ENCODE results near the gene CYSTM1.

CYSTM1 gene

GRCh38 chr5:140174465-140175366 lies at the start of gene CYSTM1:
Gene CYSTM1 (plus strand): TSS chr5:140175188. CDS start chr5:140194466, 19,278 bp downstream.
- peak within 1 kb of the TSS; percentile 99 to 100 for H3K27ac ChIP-seq (ENCODE audit: low read depth in 2 of 2, low read length in 2 of 2)
- H3K27me3 ChIP-seq (ENCODE audit: control insufficient read depth in 2 of 2, insufficient read depth in 2 of 2, low read length in 2 of 2): no peaks in the 10 kb centered on the region
- peak within 1 kb of the TSS; percentile 93 to 94 for H3K9ac ChIP-seq (ENCODE audit: low read depth in 1 of 2, low read length in 2 of 2)
- peak within 1 kb of the TSS; percentile 74 to 90 for H3K4me3 ChIP-seq (ENCODE audit: low read length in 2 of 2)
- no peaks in the 10 kb centered on the region for H3K9me3 ChIP-seq (ENCODE audit: control insufficient read depth in 2 of 2, low read length in 2 of 2)
- peaks cover 17 to 20% of the 10 kb centered on the region in 2 donors for H3K4me1 ChIP-seq (ENCODE audit: control insufficient read depth in 2 of 2, insufficient read depth in 2 of 2, low read length in 2 of 2)
- no peaks in the 10 kb centered on the region for H3K36me3 ChIP-seq (ENCODE audit: control insufficient read depth in 2 of 2, insufficient read depth in 2 of 2, low read length in 2 of 2)

GRCh38 chr5:140125637-140126036 lies 49.4 kb upstream of the CYSTM1 start, which contains the start of gene IGIP:
Gene IGIP (plus strand): TSS chr5:140125937. CDS start chr5:140128477, 2,540 bp downstream.
- H3K9me3 ChIP-seq (ENCODE audit: control insufficient read depth in 2 of 2, low read length in 2 of 2): no peaks in the 10 kb centered on the region
- no peaks in the 10 kb centered on the region for H3K4me1 ChIP-seq (ENCODE audit: control insufficient read depth in 2 of 2, insufficient read depth in 2 of 2, low read length in 2 of 2)
- no peaks in the 10 kb centered on the region for H3K27me3 ChIP-seq (ENCODE audit: control insufficient read depth in 2 of 2, insufficient read depth in 2 of 2, low read length in 2 of 2)
- no peak within 1 kb of the TSS for H3K9ac ChIP-seq (ENCODE audit: low read depth in 1 of 2, low read length in 2 of 2)
- H3K36me3 ChIP-seq (ENCODE audit: control insufficient read depth in 2 of 2, insufficient read depth in 2 of 2, low read length in 2 of 2): no peaks in the 10 kb centered on the region
- H3K27ac ChIP-seq (ENCODE audit: low read depth in 2 of 2, low read length in 2 of 2): no peak within 1 kb of the TSS
- no peak within 1 kb of the TSS for H3K4me3 ChIP-seq (ENCODE audit: low read length in 2 of 2)

- Histone ChIP-seq H3K9ac (ENCODE audit: low read depth in 1 of 2, low read length in 2 of 2) (no peak overlapping the region), H3K27ac (ENCODE audit: low read depth in 2 of 2, low read length in 2 of 2) (no peak overlapping the region), H3K36me3 (ENCODE audit: control insufficient read depth in 2 of 2, insufficient read depth in 2 of 2, low read length in 2 of 2) (no peaks in the 10 kb centered on the region), H3K27me3 (ENCODE audit: control insufficient read depth in 2 of 2, insufficient read depth in 2 of 2, low read length in 2 of 2) (no peaks in the 10 kb centered on the region), H3K9me3 (ENCODE audit: control insufficient read depth in 2 of 2, low read length in 2 of 2) (no peaks in the 10 kb centered on the region), H3K4me1 (ENCODE audit: control insufficient read depth in 2 of 2, insufficient read depth in 2 of 2, low read length in 2 of 2) (no peaks in the 10 kb centered on the region), H3K4me3 (ENCODE audit: low read length in 2 of 2) (no peak overlapping the region)
Measured at GRCh38 chr5:140126315-140127012, 48.5 kb upstream of the CYSTM1 start.

GRCh38 chr5:140128376-140128775 lies 46.6 kb upstream of the CYSTM1 start:
- no peaks in the 10 kb centered on the region for H3K4me1 ChIP-seq (ENCODE audit: control insufficient read depth in 2 of 2, insufficient read depth in 2 of 2, low read length in 2 of 2)
- H3K27ac ChIP-seq (ENCODE audit: low read depth in 2 of 2, low read length in 2 of 2): no peak overlapping the region
- no peak overlapping the region for H3K9ac ChIP-seq (ENCODE audit: low read depth in 1 of 2, low read length in 2 of 2)
- H3K27me3 ChIP-seq (ENCODE audit: control insufficient read depth in 2 of 2, insufficient read depth in 2 of 2, low read length in 2 of 2): no peaks in the 10 kb centered on the region
- no peaks in the 10 kb centered on the region for H3K36me3 ChIP-seq (ENCODE audit: control insufficient read depth in 2 of 2, insufficient read depth in 2 of 2, low read length in 2 of 2)
- no peaks in the 10 kb centered on the region for H3K9me3 ChIP-seq (ENCODE audit: control insufficient read depth in 2 of 2, low read length in 2 of 2)
- no peak overlapping the region for H3K4me3 ChIP-seq (ENCODE audit: low read length in 2 of 2)

- H3K27me3 ChIP-seq (ENCODE audit: control insufficient read depth in 2 of 2, insufficient read depth in 2 of 2, low read length in 2 of 2): no peaks in the 10 kb centered on the region
- no peak overlapping the region for H3K9ac ChIP-seq (ENCODE audit: low read depth in 1 of 2, low read length in 2 of 2)
- no peaks in the 10 kb centered on the region for H3K9me3 ChIP-seq (ENCODE audit: control insufficient read depth in 2 of 2, low read length in 2 of 2)
- no peak overlapping the region for H3K4me3 ChIP-seq (ENCODE audit: low read length in 2 of 2)
- H3K27ac ChIP-seq (ENCODE audit: low read depth in 2 of 2, low read length in 2 of 2): no peak overlapping the region
- no peaks in the 10 kb centered on the region for H3K36me3 ChIP-seq (ENCODE audit: control insufficient read depth in 2 of 2, insufficient read depth in 2 of 2, low read length in 2 of 2)
- H3K4me1 ChIP-seq (ENCODE audit: control insufficient read depth in 2 of 2, insufficient read depth in 2 of 2, low read length in 2 of 2): no peaks in the 10 kb centered on the region
Measured at GRCh38 chr5:140130949-140131733, 43.8 kb upstream of the CYSTM1 start.

- no peak overlapping the region for H3K27ac ChIP-seq (ENCODE audit: low read depth in 2 of 2, low read length in 2 of 2)
Measured at GRCh38 chr5:140131967-140132409, 43.0 kb upstream of the CYSTM1 start.

GRCh38 chr5:140133514-140134167 lies 41.3 kb upstream of the CYSTM1 start:
- Histone ChIP-seq H3K36me3 (ENCODE audit: control insufficient read depth in 2 of 2, insufficient read depth in 2 of 2, low read length in 2 of 2) (no peaks in the 10 kb centered on the region), H3K9me3 (ENCODE audit: control insufficient read depth in 2 of 2, low read length in 2 of 2) (no peaks in the 10 kb centered on the region), H3K4me3 (ENCODE audit: low read length in 2 of 2) (no peak overlapping the region), H3K27me3 (ENCODE audit: control insufficient read depth in 2 of 2, insufficient read depth in 2 of 2, low read length in 2 of 2) (no peaks in the 10 kb centered on the region), H3K27ac (ENCODE audit: low read depth in 2 of 2, low read length in 2 of 2) (no peak overlapping the region), H3K9ac (ENCODE audit: low read depth in 1 of 2, low read length in 2 of 2) (no peak overlapping the region), H3K4me1 (ENCODE audit: control insufficient read depth in 2 of 2, insufficient read depth in 2 of 2, low read length in 2 of 2) (no peaks in the 10 kb centered on the region)

More at GRCh38 chr5:140131967-140132409, 43.0 kb upstream of the CYSTM1 start:
- H3K4me3 ChIP-seq (ENCODE audit: low read length in 2 of 2): no peak overlapping the region
- H3K9ac ChIP-seq (ENCODE audit: low read depth in 1 of 2, low read length in 2 of 2): no peak overlapping the region
- H3K4me1 ChIP-seq (ENCODE audit: control insufficient read depth in 2 of 2, insufficient read depth in 2 of 2, low read length in 2 of 2): no peaks in the 10 kb centered on the region
- H3K27me3 ChIP-seq (ENCODE audit: control insufficient read depth in 2 of 2, insufficient read depth in 2 of 2, low read length in 2 of 2): no peaks in the 10 kb centered on the region
- H3K36me3 ChIP-seq (ENCODE audit: control insufficient read depth in 2 of 2, insufficient read depth in 2 of 2, low read length in 2 of 2): no peaks in the 10 kb centered on the region
- H3K9me3 ChIP-seq (ENCODE audit: control insufficient read depth in 2 of 2, low read length in 2 of 2): no peaks in the 10 kb centered on the region

GRCh38 chr5:140134277-140134935 lies 40.6 kb upstream of the CYSTM1 start:
- H3K9ac ChIP-seq (ENCODE audit: low read depth in 1 of 2, low read length in 2 of 2): no peak overlapping the region
- H3K27ac ChIP-seq (ENCODE audit: low read depth in 2 of 2, low read length in 2 of 2): no peak overlapping the region
- H3K4me1 ChIP-seq (ENCODE audit: control insufficient read depth in 2 of 2, insufficient read depth in 2 of 2, low read length in 2 of 2): no peaks in the 10 kb centered on the region
- no peak overlapping the region for H3K4me3 ChIP-seq (ENCODE audit: low read length in 2 of 2)
- no peaks in the 10 kb centered on the region for H3K27me3 ChIP-seq (ENCODE audit: control insufficient read depth in 2 of 2, insufficient read depth in 2 of 2, low read length in 2 of 2)
- no peaks in the 10 kb centered on the region for H3K9me3 ChIP-seq (ENCODE audit: control insufficient read depth in 2 of 2, low read length in 2 of 2)
- H3K36me3 ChIP-seq (ENCODE audit: control insufficient read depth in 2 of 2, insufficient read depth in 2 of 2, low read length in 2 of 2): no peaks in the 10 kb centered on the region

- Histone ChIP-seq H3K4me3 (ENCODE audit: low read length in 2 of 2) (no peak overlapping the region), H3K27ac (ENCODE audit: low read depth in 2 of 2, low read length in 2 of 2) (no peak overlapping the region), H3K9me3 (ENCODE audit: control insufficient read depth in 2 of 2, low read length in 2 of 2) (no peaks in the 10 kb centered on the region), H3K27me3 (ENCODE audit: control insufficient read depth in 2 of 2, insufficient read depth in 2 of 2, low read length in 2 of 2) (no peaks in the 10 kb centered on the region), H3K4me1 (ENCODE audit: control insufficient read depth in 2 of 2, insufficient read depth in 2 of 2, low read length in 2 of 2) (no peaks in the 10 kb centered on the region), H3K36me3 (ENCODE audit: control insufficient read depth in 2 of 2, insufficient read depth in 2 of 2, low read length in 2 of 2) (no peaks in the 10 kb centered on the region), H3K9ac (ENCODE audit: low read depth in 1 of 2, low read length in 2 of 2) (no peak overlapping the region)
Measured at GRCh38 chr5:140135127-140135526, 39.9 kb upstream of the CYSTM1 start.

Measured in mucosa of rectum (tissue), 2 donors.